Activated naive CD4-positive, alpha-beta T cell treated with anti-CD3 and anti-CD28 coated beads for 36 hours (primary cell): ENCODE data around the gene SERPINB7. TPM values are rescaled to one million over a fixed set of nuclear protein-coding genes. Genes with fewer than 3 reads are reported as not detected.

Experiments used
- total RNA-seq, 2 experiments: library from RNA; stranded (reverse); gene quantifications; one replicate each; pipeline ENCODE4 v1.2.3, GENCODE V29; 2021

SERPINB7 gene
- total RNA-seq, 2 experiments from 2014 or later, result not detected

Other genes with a start within 250 kb of the SERPINB7 start
- gene SERPINB12, start 233.0 kb upstream of the SERPINB7 start, total RNA-seq, result not detected
- gene SERPINB13, start 188.1 kb upstream of the SERPINB7 start, total RNA-seq, result not detected
- gene SERPINB4, start 131.2 kb upstream of the SERPINB7 start, total RNA-seq, result not detected
- not detected for gene SERPINB3, start 113.5 kb upstream of the SERPINB7 start, total RNA-seq
- not detected for gene SERPINB11, start 72.5 kb upstream of the SERPINB7 start, total RNA-seq
- gene SERPINB2, start 112.3 kb downstream of the SERPINB7 start, total RNA-seq, result not detected
- not detected for gene SERPINB10, start 132.5 kb downstream of the SERPINB7 start, total RNA-seq
- 10 to 100 TPM; 25.0 to 31.7 TPM for gene HMSD, start 173.9 kb downstream of the SERPINB7 start, total RNA-seq
- 10 to 100 TPM; 10.5 to 11.7 TPM for gene SERPINB8, start 194.7 kb downstream of the SERPINB7 start, total RNA-seq